HUES64 (cell line): Measurements from ENCODE around the gene AMBP.

Source experiments
- H3K27ac ChIP-seq: 2 replicates; pipeline ENCODE4 v1.7.0; 2013; ENCODE audit warnings: low read depth, low read length, inconsistent platforms
- H3K27me3 ChIP-seq: 2 replicates; pipeline ENCODE4 v1.6.1; 2013; ENCODE audit warnings: mild to moderate bottlenecking, low read length; ENCODE audit not compliant: insufficient read depth
- H3K36me3 ChIP-seq: 2 replicates; pipeline ENCODE4 v1.6.1; 2013; ENCODE audit warnings: mild to moderate bottlenecking, low read length; ENCODE audit not compliant: insufficient read depth
- H3K4me1 ChIP-seq: 2 replicates; pipeline ENCODE4 v1.6.1; 2013; ENCODE audit warnings: mild to moderate bottlenecking, low read length, moderate library complexity; ENCODE audit not compliant: insufficient read depth
- H3K4me3 ChIP-seq: 2 replicates; pipeline ENCODE4 v1.5.1; 2013; ENCODE audit warnings: mild to moderate bottlenecking, low read length, moderate library complexity
- H3K9ac ChIP-seq: 2 replicates; pipeline ENCODE4 v1.6.1; 2013; ENCODE audit warnings: mild to moderate bottlenecking, low read depth, low read length
- H3K9me3 ChIP-seq: 2 replicates; pipeline ENCODE4 v1.6.1; 2013; ENCODE audit warnings: low read depth, low read length; ENCODE audit not compliant: insufficient read depth
- WGBS: fragments of 150-250, 120-280 bp; methylation state at CpG from one replicate; pipeline ENCODE4 v1.1.7; 2013; ENCODE audit warnings: missing lambda C conversion rate; 5-methylcytosine and 5-hydroxymethylcytosine counted together

AMBP gene

DNA sequence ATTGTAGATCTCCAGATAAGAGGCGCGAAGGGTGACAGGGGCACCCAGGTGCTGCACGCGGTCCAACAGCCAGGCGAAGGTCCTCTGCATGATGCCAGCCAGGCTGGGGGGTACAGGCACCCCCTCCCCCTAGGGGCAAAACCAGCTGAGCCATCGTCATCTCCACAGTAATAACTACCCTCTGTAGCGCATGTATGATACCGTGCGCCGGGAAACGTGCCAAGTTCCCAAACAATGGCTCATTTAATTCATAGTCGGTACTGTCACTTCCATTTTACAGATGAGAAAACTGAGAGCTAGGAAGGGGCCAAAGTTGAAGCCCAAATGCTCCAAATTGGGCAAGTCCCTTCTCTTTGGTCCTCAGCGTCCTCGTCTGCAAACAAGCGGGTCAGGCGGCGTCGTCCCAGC lies 19.5 kb upstream of the AMBP start:
- no peak overlapping the region for H3K27ac ChIP-seq
- peak overlapping the region; percentile 59 for H3K4me3 ChIP-seq
- no peak overlapping the region for H3K9ac ChIP-seq
- peaks cover 46% of the 10 kb centered on the region for H3K27me3 ChIP-seq
- H3K36me3 ChIP-seq, result no peaks in the 10 kb centered on the region
- WGBS, result 41% methylated on average over 18 of the region's 18 CpGs
- H3K4me1 ChIP-seq, result peaks cover 13% of the 10 kb centered on the region; the same call in 1 of the 2 replicates
- peaks cover 3% of the 10 kb centered on the region; the same call in 1 of the 2 replicates for H3K9me3 ChIP-seq

DNA sequence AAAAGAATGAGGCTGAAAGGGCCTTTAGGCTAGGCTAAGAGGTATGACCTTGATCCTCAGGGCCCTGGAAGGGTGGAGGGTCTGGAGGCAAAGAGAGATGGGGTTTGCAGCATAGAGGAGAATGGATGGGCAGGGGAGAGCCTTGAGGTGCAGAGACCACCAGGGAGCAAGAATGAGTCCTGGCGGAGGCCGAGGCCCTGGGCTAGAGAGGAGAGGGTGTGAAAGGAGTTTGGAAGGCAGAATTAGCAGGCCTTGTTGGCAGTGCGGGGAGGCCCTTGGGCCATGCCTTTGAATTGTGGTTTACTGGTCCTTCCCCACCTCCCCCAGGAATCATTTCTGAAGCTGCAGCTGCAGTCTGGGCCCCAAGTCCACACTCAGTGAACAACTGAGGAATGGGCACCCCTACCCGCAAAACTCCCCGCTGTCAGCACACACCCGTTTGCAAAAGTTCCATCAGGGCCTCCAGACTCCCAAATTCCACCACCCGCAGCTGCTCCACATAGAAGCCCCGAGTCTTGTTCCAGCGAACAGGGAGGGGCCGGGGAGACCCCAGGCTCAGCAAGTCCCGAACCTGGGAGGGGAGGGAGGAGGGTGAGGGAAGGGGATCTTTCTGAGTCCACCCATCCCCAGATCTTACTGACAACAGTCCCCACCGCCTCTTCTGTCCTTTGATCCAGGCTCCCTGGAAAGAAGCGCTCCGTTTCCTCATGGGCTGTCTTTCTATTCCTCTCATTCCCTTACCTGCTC lies 18.9 kb upstream of the AMBP start:
- peaks cover 46% of the 10 kb centered on the region for H3K27me3 ChIP-seq
- peak overlapping the region; percentile 59; the same call in 1 of the 2 replicates for H3K4me3 ChIP-seq
- H3K4me1 ChIP-seq, result peaks cover 13% of the 10 kb centered on the region; the same call in 1 of the 2 replicates
- WGBS, result 71% methylated on average over 11 of the region's 14 CpGs
- H3K27ac ChIP-seq, result no peak overlapping the region
- no peaks in the 10 kb centered on the region for H3K36me3 ChIP-seq
- H3K9ac ChIP-seq, result no peak overlapping the region
- H3K9me3 ChIP-seq, result no peaks in the 10 kb centered on the region; the same call in 1 of the 2 replicates

DNA sequence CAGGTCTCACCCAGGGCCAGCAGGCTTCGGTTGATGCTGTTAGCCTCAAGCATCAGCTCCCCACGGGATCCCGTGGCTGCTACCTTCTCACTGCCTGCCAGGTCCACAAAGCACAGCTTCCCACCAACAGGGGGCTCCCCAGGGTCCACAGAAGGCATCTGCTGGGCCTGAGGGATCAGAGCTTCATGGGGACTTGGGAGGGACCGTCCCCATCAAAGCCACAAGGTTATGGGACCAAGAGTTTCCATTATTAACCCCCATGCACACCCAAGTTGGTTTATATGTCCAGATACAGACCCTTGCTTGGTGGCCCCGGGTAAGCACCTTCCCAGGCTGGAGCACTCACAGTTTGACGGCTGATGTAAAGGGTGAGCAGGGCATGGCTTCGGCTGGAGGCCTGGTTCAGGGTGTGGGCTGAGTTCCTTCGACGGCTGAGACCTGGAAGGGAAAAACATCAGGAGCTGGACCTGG lies 18.0 kb upstream of the AMBP start:
- 79% methylated on average over 9 of the region's 9 CpGs for WGBS
- Histone ChIP-seq H3K4me1 (peaks cover 13% of the 10 kb centered on the region; the same call in 1 of the 2 replicates), H3K4me3 (no peak overlapping the region), H3K27ac (no peak overlapping the region), H3K9me3 (no peaks in the 10 kb centered on the region), H3K36me3 (no peaks in the 10 kb centered on the region), H3K27me3 (peaks cover 46% of the 10 kb centered on the region), H3K9ac (no peak overlapping the region)

DNA sequence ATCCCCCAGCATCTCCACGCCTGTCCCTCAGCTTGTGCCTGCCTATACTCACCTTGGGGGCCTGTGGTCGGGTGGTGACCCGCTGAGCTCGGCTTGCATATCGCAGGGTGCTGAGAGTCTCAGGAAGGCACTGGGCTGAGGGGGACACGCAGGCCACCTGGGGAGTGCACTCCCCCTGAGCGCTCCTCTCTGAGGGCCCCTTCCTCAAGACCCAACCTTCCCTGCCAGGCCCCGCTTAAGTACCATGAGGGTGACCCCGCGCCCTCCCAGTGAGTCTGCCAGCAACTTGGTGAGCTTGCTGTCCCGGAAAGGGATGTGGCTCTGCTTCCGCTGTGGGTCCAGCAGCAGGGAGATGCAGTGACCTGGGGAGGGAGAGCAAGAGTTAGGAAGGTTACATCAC lies 16.9 kb upstream of the AMBP start:
- 95% methylated on average over 12 of the region's 12 CpGs for WGBS
- no peak overlapping the region for H3K27ac ChIP-seq
- no peak overlapping the region for H3K9ac ChIP-seq
- H3K36me3 ChIP-seq, result no peaks in the 10 kb centered on the region
- H3K27me3 ChIP-seq, result peaks cover 37% of the 10 kb centered on the region
- H3K9me3 ChIP-seq, result no peaks in the 10 kb centered on the region
- peaks cover 13% of the 10 kb centered on the region; the same call in 1 of the 2 replicates for H3K4me1 ChIP-seq
- H3K4me3 ChIP-seq, result no peak overlapping the region

DNA sequence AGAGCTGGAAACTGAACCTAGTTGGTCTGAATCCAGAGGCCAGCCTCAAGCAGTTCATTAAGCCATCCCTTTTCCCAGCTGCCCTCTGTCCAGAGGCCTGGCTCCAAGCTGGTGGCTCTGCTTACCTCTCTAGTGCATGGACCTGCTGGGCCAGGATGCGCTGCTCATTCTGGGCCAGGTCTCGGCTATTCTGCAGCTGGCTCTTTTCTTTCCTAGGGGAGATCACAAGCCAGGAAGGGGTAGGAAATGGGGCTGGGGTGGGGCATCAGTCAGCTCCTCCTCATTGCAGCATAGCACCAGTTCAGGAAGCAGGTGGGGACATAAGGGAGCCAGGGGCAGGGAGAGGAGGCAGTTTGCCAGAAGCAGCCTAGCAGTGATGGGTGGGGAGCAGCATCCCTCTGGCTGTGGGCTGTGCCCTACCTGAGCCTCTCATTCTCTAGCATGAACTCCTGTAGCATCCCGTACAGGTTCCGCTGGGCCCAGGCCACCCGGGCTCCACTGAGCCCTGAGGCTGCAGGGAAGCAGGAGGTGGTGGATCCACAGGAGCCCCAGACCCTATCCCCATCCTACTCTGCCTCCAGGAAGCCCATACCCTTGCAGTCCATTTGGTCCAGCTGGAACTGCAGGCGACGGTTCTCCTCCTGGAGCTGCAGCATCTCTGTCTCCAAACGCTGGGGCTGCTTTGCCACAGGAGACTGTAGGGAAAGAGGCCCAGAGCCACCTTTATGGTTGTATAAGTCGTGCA lies 15.8 kb upstream of the AMBP start:
- Histone ChIP-seq H3K9ac (no peak overlapping the region), H3K9me3 (no peaks in the 10 kb centered on the region), H3K27me3 (peaks cover 26% of the 10 kb centered on the region), H3K4me3 (no peak overlapping the region), H3K27ac (no peak overlapping the region), H3K36me3 (no peaks in the 10 kb centered on the region), H3K4me1 (peaks cover 6% of the 10 kb centered on the region; the same call in 1 of the 2 replicates)
- WGBS, result 90% methylated on average over 9 of the region's 9 CpGs

DNA sequence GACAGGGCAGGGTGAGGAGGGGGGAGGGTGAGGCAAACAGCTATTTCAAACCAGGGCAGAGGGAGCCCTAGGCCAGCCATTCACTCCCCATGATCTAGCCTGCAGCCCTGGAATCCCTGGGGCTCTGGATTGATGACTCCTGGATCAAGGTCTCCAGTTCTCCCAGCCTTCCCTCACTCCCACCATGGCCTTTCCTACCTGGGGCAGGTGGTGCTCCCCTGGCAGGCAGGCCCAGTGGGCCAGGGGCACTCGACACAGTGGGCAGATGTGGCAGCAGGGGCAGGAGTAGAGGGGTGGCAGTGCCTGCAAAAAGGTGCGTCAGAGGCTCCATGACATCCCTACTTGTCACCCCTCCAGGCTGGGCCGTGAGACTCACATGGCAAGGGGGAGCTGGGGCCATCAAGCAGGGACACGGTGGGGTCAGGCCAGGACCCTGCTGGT lies 15.0 kb upstream of the AMBP start:
- Histone ChIP-seq H3K27ac (no peak overlapping the region), H3K4me1 (peaks cover 4% of the 10 kb centered on the region; the same call in 1 of the 2 replicates), H3K9ac (no peak overlapping the region), H3K4me3 (no peak overlapping the region), H3K27me3 (peaks cover 22% of the 10 kb centered on the region), H3K36me3 (no peaks in the 10 kb centered on the region), H3K9me3 (no peaks in the 10 kb centered on the region)
- WGBS, result 93% methylated on average over 4 of the region's 4 CpGs

DNA sequence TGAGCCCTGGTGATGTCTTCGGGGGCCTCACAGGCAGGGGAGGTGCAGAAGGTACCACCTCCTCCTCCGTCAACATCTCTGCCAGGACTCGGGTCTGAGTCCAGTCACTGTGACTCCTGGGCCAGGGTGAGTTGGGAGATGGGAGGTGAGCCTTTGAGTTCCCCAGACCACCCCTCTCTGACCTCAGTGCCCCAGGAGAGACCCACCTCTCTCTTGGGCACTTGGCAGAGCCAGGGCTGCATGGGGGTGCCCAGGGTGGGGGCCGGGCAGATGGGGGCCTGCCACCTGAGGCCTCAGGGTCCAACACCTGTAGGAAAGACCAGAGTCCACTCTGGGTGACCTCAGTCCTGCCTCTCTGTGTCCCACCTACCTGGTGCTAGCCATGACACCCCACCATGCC lies 14.2 kb upstream of the AMBP start:
- Histone ChIP-seq H3K9ac (no peak overlapping the region), H3K36me3 (no peaks in the 10 kb centered on the region), H3K4me1 (no peaks in the 10 kb centered on the region), H3K9me3 (no peaks in the 10 kb centered on the region), H3K4me3 (no peak overlapping the region), H3K27me3 (peaks cover 15% of the 10 kb centered on the region), H3K27ac (no peak overlapping the region)
- 90% methylated on average over 3 of the region's 4 CpGs for WGBS

DNA sequence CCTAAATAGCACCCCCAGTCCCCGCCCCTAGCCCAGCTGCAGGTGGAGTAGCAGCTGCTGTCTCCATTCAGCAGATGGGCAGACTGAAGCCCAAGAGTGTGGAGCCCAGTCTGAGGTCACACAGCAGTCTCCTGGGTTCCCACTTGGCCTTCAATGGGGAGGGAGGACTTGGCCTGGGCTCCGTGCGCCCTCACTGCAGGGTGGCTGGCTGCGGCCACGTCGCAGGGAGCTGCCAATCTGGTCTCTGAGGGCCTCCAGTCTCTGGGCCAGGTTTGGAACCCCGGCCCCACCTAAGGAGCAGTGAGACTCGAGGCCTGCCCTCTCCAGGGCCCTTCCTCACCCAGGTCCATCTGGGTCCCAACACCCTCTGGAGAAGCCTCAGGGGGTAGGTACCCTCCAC lies 13.6 kb upstream of the AMBP start:
- H3K9me3 ChIP-seq, result no peaks in the 10 kb centered on the region
- 88% methylated on average over 8 of the region's 8 CpGs for WGBS
- H3K27me3 ChIP-seq, result peaks cover 9% of the 10 kb centered on the region
- no peak overlapping the region for H3K9ac ChIP-seq
- H3K27ac ChIP-seq, result no peak overlapping the region
- no peaks in the 10 kb centered on the region for H3K36me3 ChIP-seq
- no peak overlapping the region for H3K4me3 ChIP-seq
- H3K4me1 ChIP-seq, result no peaks in the 10 kb centered on the region

DNA sequence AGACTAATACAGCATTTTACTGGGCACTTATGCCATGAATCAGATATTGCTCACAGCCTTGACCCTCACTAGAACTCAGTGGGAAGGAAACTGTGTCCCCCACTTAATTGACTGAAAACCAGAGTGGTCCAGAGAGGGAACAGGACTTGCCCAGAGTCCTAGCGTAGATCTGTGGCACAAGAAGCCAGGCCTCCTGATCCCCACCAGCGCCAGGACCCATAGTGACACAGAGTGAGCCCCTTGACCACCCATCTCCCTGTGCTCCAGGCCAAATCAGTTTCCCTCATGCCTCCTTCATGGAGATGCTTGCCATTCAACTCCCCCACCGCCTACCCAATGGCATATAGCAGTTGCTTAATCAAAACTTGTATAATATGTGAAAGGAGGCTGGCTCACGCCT lies 12.7 kb upstream of the AMBP start:
- no peak overlapping the region for H3K9ac ChIP-seq
- H3K4me3 ChIP-seq, result no peak overlapping the region
- H3K36me3 ChIP-seq, result no peaks in the 10 kb centered on the region
- H3K27ac ChIP-seq, result no peak overlapping the region
- no peaks in the 10 kb centered on the region for H3K4me1 ChIP-seq
- no peaks in the 10 kb centered on the region; the same call in 1 of the 2 replicates for H3K27me3 ChIP-seq
- 99% methylated on average over 4 of the region's 4 CpGs for WGBS
- no peaks in the 10 kb centered on the region for H3K9me3 ChIP-seq

DNA sequence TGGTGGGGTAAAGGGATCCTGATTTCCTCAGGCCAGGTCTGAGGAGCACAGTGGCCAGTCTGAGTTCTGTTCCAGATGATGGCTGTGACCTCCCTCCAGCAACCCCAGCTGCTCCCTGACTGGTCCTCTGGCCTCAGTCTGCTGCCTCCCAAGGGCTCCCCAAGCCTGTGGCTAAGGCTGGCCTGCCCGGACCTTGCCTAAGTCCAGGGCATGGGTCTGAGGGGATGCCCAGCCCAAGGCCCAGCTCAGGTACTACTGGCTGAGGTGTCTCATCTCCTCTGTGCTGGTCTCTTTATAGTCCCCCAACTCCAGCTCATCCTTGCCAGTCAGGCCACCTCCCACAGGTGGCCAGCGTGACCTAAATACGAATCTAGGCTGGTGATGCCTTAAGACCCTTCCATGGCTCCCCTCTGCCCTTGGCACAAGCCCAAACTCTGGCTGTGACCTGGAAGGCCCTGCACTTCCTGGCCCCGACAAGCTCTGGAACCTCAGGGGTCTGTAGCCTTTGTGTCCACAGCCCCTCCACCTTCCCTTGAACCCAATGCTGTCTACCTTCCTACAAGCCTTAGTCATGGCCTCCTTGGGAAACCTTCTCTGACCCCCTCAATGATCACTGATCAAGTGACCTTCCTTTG lies 11.2 kb upstream of the AMBP start:
- Histone ChIP-seq H3K4me3 (no peak overlapping the region), H3K27ac (no peak overlapping the region), H3K9ac (no peak overlapping the region), H3K9me3 (no peaks in the 10 kb centered on the region), H3K36me3 (no peaks in the 10 kb centered on the region), H3K4me1 (no peaks in the 10 kb centered on the region), H3K27me3 (no peaks in the 10 kb centered on the region; the same call in 1 of the 2 replicates)
- whole genome bisulfite sequencing, result 90% methylated on average over 4 of the region's 4 CpGs
